NB4 (cell line): ENCODE measurements around the gene SCARB2.

Source experiments
- DNase-seq: peaks from one replicate; pipeline ENCODE4 v3.0.0; 2010; ENCODE audit warnings: low read depth
- H3K4me3 ChIP-seq: one replicate; pipeline ENCODE4 v1.5.1; 2011; ENCODE audit warnings: mild to moderate bottlenecking, low read depth, low read length, moderate library complexity
- MYC ChIP-seq: IDR thresholded peaks from 2 replicates; pipeline ENCODE4 v1.6.1; 2011; ENCODE audit warnings: low read depth, low read length
- POLR2A ChIP-seq: IDR thresholded peaks from 2 replicates; pipeline ENCODE4 v1.6.1; 2011; ENCODE audit warnings: mild to moderate bottlenecking; ENCODE audit not compliant: insufficient read length; ENCODE audit errors: extremely low read depth
- TF ChIP-seq, protein P1 (sequence below): IDR thresholded peaks from one replicate; pipeline ENCODE4 v1.5.1; 2012; ENCODE audit warnings: low read depth, low read length
- TF ChIP-seq, protein P2 (sequence below): IDR thresholded peaks from 2 replicates; pipeline ENCODE4 v1.6.1; 2011; ENCODE audit warnings: low read depth, low read length

Gene SCARB2, protein sequence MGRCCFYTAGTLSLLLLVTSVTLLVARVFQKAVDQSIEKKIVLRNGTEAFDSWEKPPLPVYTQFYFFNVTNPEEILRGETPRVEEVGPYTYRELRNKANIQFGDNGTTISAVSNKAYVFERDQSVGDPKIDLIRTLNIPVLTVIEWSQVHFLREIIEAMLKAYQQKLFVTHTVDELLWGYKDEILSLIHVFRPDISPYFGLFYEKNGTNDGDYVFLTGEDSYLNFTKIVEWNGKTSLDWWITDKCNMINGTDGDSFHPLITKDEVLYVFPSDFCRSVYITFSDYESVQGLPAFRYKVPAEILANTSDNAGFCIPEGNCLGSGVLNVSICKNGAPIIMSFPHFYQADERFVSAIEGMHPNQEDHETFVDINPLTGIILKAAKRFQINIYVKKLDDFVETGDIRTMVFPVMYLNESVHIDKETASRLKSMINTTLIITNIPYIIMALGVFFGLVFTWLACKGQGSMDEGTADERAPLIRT

DNA sequence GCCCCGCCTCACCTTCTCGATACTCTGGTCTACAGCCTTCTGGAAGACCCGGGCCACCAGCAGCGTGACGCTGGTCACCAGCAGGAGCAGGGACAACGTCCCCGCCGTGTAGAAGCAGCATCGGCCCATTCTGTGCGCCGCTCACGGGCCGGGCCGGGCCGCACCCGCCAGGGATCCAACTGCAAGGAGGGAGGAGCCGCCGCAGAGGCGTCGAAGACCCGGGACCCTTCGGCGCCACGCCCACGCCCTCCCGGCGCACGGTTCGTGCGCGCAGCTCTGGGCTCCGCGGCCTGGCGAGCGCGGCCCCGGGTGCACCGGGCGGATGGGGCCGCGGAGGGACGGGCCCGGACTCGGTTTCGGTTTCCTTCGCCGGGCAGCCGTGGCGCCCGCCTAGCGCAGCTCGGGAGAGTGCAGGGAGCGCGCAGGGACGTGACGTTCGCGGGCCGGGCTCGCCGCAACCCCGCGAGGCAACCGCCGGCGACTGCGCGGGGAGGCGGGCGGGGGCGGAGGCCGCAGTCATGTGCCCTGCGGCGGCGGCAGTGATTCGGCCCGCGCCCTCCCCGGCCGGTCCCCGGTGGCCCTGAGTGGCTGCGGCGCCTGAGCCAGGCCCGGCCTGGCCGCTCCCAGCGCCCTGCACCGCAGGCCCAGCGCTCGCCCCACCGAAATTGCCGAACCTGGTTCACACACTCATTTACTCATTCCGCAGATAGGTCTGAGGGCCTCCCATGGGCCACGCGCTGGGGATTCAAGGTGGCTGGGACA is at the start of gene SCARB2:
SCARB2 (minus strand) TSS at position 410 of the 762 bp plus-strand sequence; CDS start at position 129, 281 bp downstream.
- H3K4me3 ChIP-seq: peak within 1 kb of the TSS; percentile 66
- DNase-seq: peak; percentile 83
- TF ChIP-seq, protein P1, sequence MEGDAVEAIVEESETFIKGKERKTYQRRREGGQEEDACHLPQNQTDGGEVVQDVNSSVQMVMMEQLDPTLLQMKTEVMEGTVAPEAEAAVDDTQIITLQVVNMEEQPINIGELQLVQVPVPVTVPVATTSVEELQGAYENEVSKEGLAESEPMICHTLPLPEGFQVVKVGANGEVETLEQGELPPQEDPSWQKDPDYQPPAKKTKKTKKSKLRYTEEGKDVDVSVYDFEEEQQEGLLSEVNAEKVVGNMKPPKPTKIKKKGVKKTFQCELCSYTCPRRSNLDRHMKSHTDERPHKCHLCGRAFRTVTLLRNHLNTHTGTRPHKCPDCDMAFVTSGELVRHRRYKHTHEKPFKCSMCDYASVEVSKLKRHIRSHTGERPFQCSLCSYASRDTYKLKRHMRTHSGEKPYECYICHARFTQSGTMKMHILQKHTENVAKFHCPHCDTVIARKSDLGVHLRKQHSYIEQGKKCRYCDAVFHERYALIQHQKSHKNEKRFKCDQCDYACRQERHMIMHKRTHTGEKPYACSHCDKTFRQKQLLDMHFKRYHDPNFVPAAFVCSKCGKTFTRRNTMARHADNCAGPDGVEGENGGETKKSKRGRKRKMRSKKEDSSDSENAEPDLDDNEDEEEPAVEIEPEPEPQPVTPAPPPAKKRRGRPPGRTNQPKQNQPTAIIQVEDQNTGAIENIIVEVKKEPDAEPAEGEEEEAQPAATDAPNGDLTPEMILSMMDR: no peak
- peak; percentile 41 for TF ChIP-seq POLR2A

DNA sequence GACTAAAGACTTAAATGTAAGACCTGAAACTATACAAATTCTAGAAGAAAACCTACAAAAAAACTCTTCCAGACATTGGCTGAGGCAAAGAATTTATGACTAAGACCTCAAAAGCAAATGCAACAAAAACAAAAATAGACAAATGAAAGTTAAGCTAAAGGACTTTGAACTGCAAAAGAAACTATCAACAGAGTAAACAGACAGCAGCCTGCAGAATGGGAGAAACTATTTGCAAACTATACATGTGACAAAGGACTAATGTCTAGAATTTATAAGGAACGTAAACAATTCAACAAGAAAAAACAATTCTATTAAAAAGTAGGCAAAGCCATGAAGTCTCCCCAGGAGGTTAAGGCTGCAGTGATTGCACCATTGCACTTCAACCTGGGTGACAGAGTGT is 46.9 kb upstream of the SCARB2 start:
- TF ChIP-seq, protein P2, sequence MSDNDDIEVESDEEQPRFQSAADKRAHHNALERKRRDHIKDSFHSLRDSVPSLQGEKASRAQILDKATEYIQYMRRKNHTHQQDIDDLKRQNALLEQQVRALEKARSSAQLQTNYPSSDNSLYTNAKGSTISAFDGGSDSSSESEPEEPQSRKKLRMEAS: no peak
- TF ChIP-seq, protein P1: no peak
- TF ChIP-seq POLR2A: no peak
- TF ChIP-seq MYC: no peak
- no peak overlapping the region for H3K4me3 ChIP-seq
- DNase-seq: no peak

DNA sequence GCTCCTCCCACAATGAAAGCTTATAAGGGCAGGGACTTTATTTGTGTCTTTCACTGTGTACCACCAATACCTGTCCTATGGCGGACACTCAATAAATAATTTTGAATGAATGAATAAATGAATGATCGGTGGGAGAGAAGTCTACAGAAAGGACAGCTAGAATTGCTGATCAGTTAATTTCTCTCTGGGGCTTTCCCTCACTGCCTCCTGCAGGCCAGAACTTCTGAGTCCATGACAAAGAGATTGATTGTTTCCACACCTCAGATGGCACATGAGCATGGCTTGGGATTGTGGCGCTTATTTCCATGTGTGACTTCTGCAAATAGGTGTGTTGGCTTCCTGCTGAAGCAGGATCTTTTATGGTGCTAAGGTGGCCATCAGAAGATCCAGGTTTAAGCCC is 44.2 kb upstream of the SCARB2 start:
- TF ChIP-seq MYC (no peak), POLR2A (no peak)
- TF ChIP-seq, protein P1: no peak
- TF ChIP-seq, protein P2: no peak
- no peak for DNase-seq
- H3K4me3 ChIP-seq: no peak overlapping the region

DNA sequence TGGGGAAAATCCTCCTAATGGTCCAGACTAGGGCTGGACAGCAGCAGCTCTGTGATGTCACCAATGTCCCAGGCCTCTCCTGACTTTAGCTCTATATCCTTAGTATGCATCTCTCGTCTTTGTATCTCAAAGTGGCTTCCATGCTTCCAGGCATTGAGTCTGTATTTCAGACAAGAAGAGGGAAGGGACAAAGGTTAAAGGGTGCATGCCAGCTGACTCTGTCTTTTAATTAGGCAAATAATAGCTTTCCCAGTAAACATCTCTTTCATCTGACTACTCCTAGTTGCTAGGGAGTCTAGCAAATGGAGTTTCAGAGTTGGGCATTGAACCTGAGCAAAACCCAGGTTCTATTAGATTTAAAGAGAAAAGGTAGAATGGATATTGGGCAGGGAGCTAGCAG is 43.3 kb upstream of the SCARB2 start:
- DNase-seq: no peak
- TF ChIP-seq, protein P2: no peak
- H3K4me3 ChIP-seq: no peak overlapping the region

DNA sequence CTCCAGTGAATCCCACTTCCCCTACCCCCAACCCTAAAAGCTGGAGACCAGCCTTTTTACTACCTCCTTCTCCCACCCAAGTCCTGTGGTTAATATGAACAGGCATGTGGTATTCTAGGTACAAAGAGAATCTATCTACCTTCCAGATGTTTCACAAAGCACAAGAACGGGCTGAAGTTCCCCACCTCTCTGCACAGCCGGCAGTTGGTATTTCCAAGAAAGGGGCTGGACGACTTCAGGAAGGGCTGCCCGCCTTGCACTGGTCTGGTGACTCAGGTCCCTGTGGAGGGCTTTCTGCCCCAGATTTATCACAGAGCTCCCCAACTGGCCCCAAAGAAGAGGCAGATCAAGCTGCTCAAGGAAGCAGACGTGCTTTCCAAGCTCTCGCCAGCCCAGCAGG is 42.4 kb upstream of the SCARB2 start:
- no peak overlapping the region for H3K4me3 ChIP-seq
- TF ChIP-seq POLR2A (no peak), MYC (no peak)
- TF ChIP-seq, protein P2: no peak
- DNase-seq: no peak

DNA sequence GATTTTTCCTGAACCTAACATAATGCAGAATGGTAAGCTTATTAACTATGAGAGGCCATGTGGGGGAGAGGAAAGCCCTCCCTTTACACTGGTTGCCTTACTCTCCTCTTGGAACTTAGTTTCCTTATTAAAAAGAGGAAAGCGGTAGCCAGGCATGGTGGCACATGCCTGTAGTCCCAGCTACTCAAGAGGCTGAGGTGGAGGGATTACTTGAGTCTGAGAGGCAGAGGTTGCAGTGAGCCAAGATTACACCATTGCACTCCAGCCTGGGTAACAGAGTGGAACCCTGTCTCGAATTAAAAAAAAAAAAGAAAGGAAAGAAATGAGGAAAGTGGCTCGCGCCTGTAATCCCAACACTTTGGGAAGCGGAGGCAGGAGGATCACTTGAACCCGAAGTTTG is 39.9 kb upstream of the SCARB2 start:
- H3K4me3 ChIP-seq: no peak overlapping the region
- TF ChIP-seq POLR2A (no peak), MYC (no peak)
- TF ChIP-seq, protein P2: no peak
- TF ChIP-seq, protein P1: no peak
- no peak for DNase-seq
